HG03558 (cell line): ENCODE measurements around the gene RENBP.

Source experiments
- ATAC-seq: cut with Tn5 transposase; IDR thresholded peaks from one replicate; pipeline ENCODE4 v1.9.1; 2021; ENCODE audit warnings: moderate number of reproducible peaks; ENCODE audit not compliant: unreplicated experiment; ENCODE audit errors: extremely low read depth

RENBP gene

GRCh38 chrX:153903238-153903980, 41.0 kb downstream of the RENBP start:
- no peak for ATAC-seq

- no peak for ATAC-seq
These were observed 42.1 kb downstream of the RENBP start for GRCh38 chrX:153902385-153902784.

- ATAC-seq = no peak
These were observed 42.7 kb downstream of the RENBP start for GRCh38 chrX:153901753-153902140.

GRCh38 chrX:153900831-153901752, 43.4 kb downstream of the RENBP start:
- ATAC-seq = no peak

GRCh38 chrX:153897899-153898298, 46.5 kb downstream of the RENBP start:
- no peak for ATAC-seq

GRCh38 chrX:153889123-153889522, 55.3 kb downstream of the RENBP start:
- ATAC-seq = no peak

- ATAC-seq = no peak
These were observed 56.1 kb downstream of the RENBP start for GRCh38 chrX:153888344-153888743.

- no peak for ATAC-seq
These were observed 57.1 kb downstream of the RENBP start for GRCh38 chrX:153887385-153887784.

GRCh38 chrX:153886915-153887314, 57.5 kb downstream of the RENBP start:
- ATAC-seq = no peak

GRCh38 chrX:153885968-153886903, 58.2 kb downstream of the RENBP start, which contains the start of gene L1CAM:
Gene L1CAM (minus strand): TSS chrX:153886173. CDS start chrX:153875836, 10,337 bp downstream.
- ATAC-seq = no peak
